ENCODE measurements around the gene RASAL2.

GRCh38 chr1:178485541-178485981 is 391.7 kb downstream of the RASAL2 start:
- no peak for TF ChIP-seq CTCF (IDR thresholded peaks at IDR 0.05)
- no peak for TF ChIP-seq EZH2 (IDR thresholded peaks at IDR 0.05)
- TF ChIP-seq EZH2phosphoT487 (IDR thresholded peaks at IDR 0.05), result no peak

Measured in neural progenitor cell (in vitro differentiated cells).